GM10266 (cell line): ENCODE results near the gene CCDC106.

Source experiments
- DNase-seq: peaks from one replicate; pipeline ENCODE4 v3.0.0; 2012; ENCODE audit errors: extremely low spot score
- CTCF ChIP-seq: IDR thresholded peaks from 2 replicates; pipeline ENCODE4 v1.5.1; 2012; ENCODE audit warnings: mild to moderate bottlenecking, low read depth; ENCODE audit not compliant: control insufficient read depth, insufficient read depth; ENCODE audit errors: missing control alignments

CCDC106 gene

GRCh38 chr19:55636723-55637122 is 11.3 kb upstream of the CCDC106 start:
- TF ChIP-seq CTCF = no peak

GRCh38 chr19:55637534-55637933 is 10.5 kb upstream of the CCDC106 start:
- no peak for TF ChIP-seq CTCF
- no peak for DNase-seq

More at GRCh38 chr19:55636723-55637122, 11.3 kb upstream of the CCDC106 start:
- no peak for DNase-seq

- no peak for DNase-seq
- TF ChIP-seq CTCF = peak; percentile 55
Observed at GRCh38 chr19:55638864-55639359, 9.1 kb upstream of the CCDC106 start.

- TF ChIP-seq CTCF = peak; percentile 58
- DNase-seq = peak; percentile 63
Observed at GRCh38 chr19:55640043-55640576, 7.9 kb upstream of the CCDC106 start.

GRCh38 chr19:55640577-55641425 is 7.2 kb upstream of the CCDC106 start, which contains the start of gene ZNF580:
TSS of gene ZNF580 (plus strand) at chr19:55641002. CDS start at chr19:55642509, 1,507 bp downstream.
- no peak for TF ChIP-seq CTCF
- peak; percentile 81 for DNase-seq

GRCh38 chr19:55641426-55642152 is 6.4 kb upstream of the CCDC106 start:
- DNase-seq = peak; percentile 53
- no peak for TF ChIP-seq CTCF
